ENCODE data around the gene PGM3. TPM values are rescaled to one million over a fixed set of nuclear protein-coding genes. Genes with fewer than 3 reads are reported as not detected.

Gene PGM3
- total and polyA plus RNA-seq, 2 of the 4 experiments (the other 2 are of a cell fraction) = 68.4 to 336 TPM

DNA sequence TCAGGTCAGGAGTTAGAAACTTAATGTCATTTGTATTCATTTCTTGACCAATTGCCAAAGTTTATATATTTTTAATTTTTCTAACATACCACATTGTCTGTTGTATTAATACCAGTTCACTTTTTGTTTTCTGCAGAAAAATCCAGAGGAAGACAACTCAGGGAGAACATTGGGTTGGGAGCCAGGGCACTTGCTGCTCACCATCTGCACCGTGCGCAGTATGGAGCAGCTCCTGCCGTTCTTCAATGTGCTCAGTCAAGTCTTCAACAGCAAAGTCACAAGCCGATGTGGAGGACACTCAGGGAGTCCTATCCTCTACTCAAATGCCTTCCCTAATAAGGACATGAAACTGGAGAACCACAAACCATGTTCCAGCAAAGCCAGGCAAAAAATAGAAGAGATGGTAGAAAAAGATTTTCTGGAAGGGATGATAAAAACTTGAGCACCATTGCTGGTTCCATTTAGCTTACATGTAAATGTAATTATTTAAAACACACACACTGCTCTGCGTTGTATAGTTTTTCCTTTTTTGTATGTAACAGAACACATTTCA is 25.3 kb downstream of the PGM3 start:
- H3K9me1 ChIP-seq (ENCODE audit: insufficient read depth, low read length) = no peaks in the 10 kb centered on the region
- TF ChIP-seq NFE2L2 (IDR thresholded peaks at IDR 0.05; ENCODE audit: low read depth, low read length) (no peak), CEBPB (IDR thresholded peaks at IDR 0.05; ENCODE audit: low read depth, low read length) (no peak), FOS (IDR thresholded peaks at IDR 0.05; ENCODE audit: low read depth, low read length) (no peak), POLR2A (IDR thresholded peaks at IDR 0.05; ENCODE audit: low read depth, low read length) (no peak), RFX5 (IDR thresholded peaks at IDR 0.05; ENCODE audit: low read depth, low read length) (no peak), MAFK (IDR thresholded peaks at IDR 0.05; ENCODE audit: low read depth, low read length) (no peak)
- TF ChIP-seq, protein P1, sequence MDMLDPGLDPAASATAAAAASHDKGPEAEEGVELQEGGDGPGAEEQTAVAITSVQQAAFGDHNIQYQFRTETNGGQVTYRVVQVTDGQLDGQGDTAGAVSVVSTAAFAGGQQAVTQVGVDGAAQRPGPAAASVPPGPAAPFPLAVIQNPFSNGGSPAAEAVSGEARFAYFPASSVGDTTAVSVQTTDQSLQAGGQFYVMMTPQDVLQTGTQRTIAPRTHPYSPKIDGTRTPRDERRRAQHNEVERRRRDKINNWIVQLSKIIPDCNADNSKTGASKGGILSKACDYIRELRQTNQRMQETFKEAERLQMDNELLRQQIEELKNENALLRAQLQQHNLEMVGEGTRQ (IDR thresholded peaks at IDR 0.05; ENCODE audit: low read depth, low read length) = no peak
- no peak overlapping the region for H4K8ac ChIP-seq (ENCODE audit: low read depth in 2 of 2, low read length in 2 of 2)
- no peak overlapping the region for H3K27ac ChIP-seq (ENCODE audit: insufficient read depth, low read length)
- dilution Hi-C loops (cut with HindIII; ENCODE audit: low sequenced_read_pairs, unreplicated experiment) = no loop called here
- H2BK15ac ChIP-seq (ENCODE audit: low read depth, low read length) = no peak overlapping the region
- DNase-seq = no peak
- CTCF ChIA-PET = no interaction called here
- H2BK5ac ChIP-seq (ENCODE audit: low read depth, low read length, poor library complexity, severe bottlenecking) = peak overlapping the region; percentile 36
- WGBS, 2 experiments (ENCODE audit: extremely low coverage in 2 of 2, insufficient read length in 1 of 2) = 100% methylated on average over 2 of the region's 5 CpGs; no CpG with 5 or more reads in 1 of the 2 experiments
- H2AK9ac ChIP-seq (replicated peaks; ENCODE audit: low read depth, low read length, poor library complexity) = no peak overlapping the region
- H3K4ac ChIP-seq (ENCODE audit: low read depth, low read length) = no peak overlapping the region
- H3K56ac ChIP-seq (ENCODE audit: extremely low read depth, insufficient read depth, low read length) = no peak overlapping the region
- intact Hi-C loops (cut with micrococcal nuclease) = no loop called here
- in situ Hi-C loops (cut with MboI; ENCODE audit: low sequenced_read_pairs) = no loop called here
- H4K91ac ChIP-seq (ENCODE audit: insufficient read depth, low read depth, low read length) = no peak overlapping the region
- H3K14ac ChIP-seq (replicated peaks; ENCODE audit: low read depth, low read length) = no peak overlapping the region
- no peak overlapping the region for H3K18ac ChIP-seq (ENCODE audit: low read depth, low read length)
- no peak overlapping the region for H2BK20ac ChIP-seq (ENCODE audit: low read depth, low read length)
- no peak overlapping the region for H3K4me2 ChIP-seq (ENCODE audit: low read depth, low read length)
- H3K27me3 ChIP-seq (ENCODE audit: control insufficient read depth, insufficient read depth, low read length) = no peaks in the 10 kb centered on the region
- H3K36me3 ChIP-seq (ENCODE audit: control insufficient read depth, insufficient read depth, low read length) = peaks cover 48% of the 10 kb centered on the region
- no peak overlapping the region for H3K23ac ChIP-seq (ENCODE audit: low read depth, low read length)
- H3K9ac ChIP-seq (ENCODE audit: low read depth, low read length) = no peak overlapping the region
- H4K5ac ChIP-seq (ENCODE audit: low read depth, low read length) = no peak overlapping the region
- H2AK5ac ChIP-seq (ENCODE audit: low read depth, low read length) = no peak overlapping the region
- BruUV-seq (replicated peaks) = no TSS peak
- POLR2A ChIA-PET (ENCODE audit: unreplicated experiment) = no interaction called here
- peaks cover 3% of the 10 kb centered on the region; the same call in 1 of the 2 replicates for H4K20me1 ChIP-seq (ENCODE audit: insufficient read depth, low read length)
- H2AFZ ChIP-seq (replicated peaks; ENCODE audit: low read length, poor library complexity) = no peak overlapping the region
- H3K9me3 ChIP-seq (ENCODE audit: control insufficient read depth, insufficient read depth, low read length) = no peaks in the 10 kb centered on the region
- no peak overlapping the region for H3K4me3 ChIP-seq (ENCODE audit: insufficient read depth, low read depth, low read length)
- ATAC-seq (ENCODE audit: low read depth) = no peak
- peaks cover 6 to 9% of the 10 kb centered on the region in 2 experiments; a peak in 1 of 4 replicates for H3K79me1 ChIP-seq (ENCODE audit: low read depth in 1 of 2, low read length in 2 of 2)
- no peaks in the 10 kb centered on the region for H3K4me1 ChIP-seq (ENCODE audit: control insufficient read depth, insufficient read depth, low read length)
- H2BK120ac ChIP-seq (ENCODE audit: low read depth, low read length) = no peak overlapping the region
